ES-I3 (cell line): ENCODE data around the gene OCIAD1.
"Not testable (repeated sequence)": the region's sequence is repeated elsewhere in the genome, so short reads cannot be mapped to it uniquely, and the experiment has no call there.

Experiments
- H3K36me3 ChIP-seq: 2 replicates; pipeline ENCODE4 v1.6.1; 2013; ENCODE audit warnings: mild to moderate bottlenecking, low read length, control low read depth, moderate library complexity; ENCODE audit not compliant: insufficient read depth
- H3K4me1 ChIP-seq: 2 replicates; pipeline ENCODE4 v1.6.1; 2013; ENCODE audit warnings: mild to moderate bottlenecking, control low read depth, low read length; ENCODE audit not compliant: insufficient read depth
- H3K9ac ChIP-seq: 2 replicates; pipeline ENCODE4 v1.6.1; 2013; ENCODE audit warnings: low read depth, mild to moderate bottlenecking, low read length, moderate library complexity
- H3K9me3 ChIP-seq: 2 replicates; pipeline ENCODE4 v1.6.1; 2013; ENCODE audit warnings: mild to moderate bottlenecking, low read length, moderate library complexity; ENCODE audit not compliant: control insufficient read depth, insufficient read depth

OCIAD1 gene

GRCh38 chr4:48830706-48831531 lies at the start of gene OCIAD1:
Gene OCIAD1 (plus strand): TSS chr4:48831088. CDS start chr4:48832625, 1,537 bp downstream.
- H3K9me3 ChIP-seq = no peaks in the 10 kb centered on the region
- peak within 1 kb of the TSS; percentile 93 for H3K9ac ChIP-seq
- peaks cover 7% of the 10 kb centered on the region; the same call in 1 of the 2 replicates for H3K4me1 ChIP-seq
- H3K36me3 ChIP-seq = peaks cover 9% of the 10 kb centered on the region

GRCh38 chr4:48781968-48782367 lies 48.9 kb upstream of the OCIAD1 start:
- Histone ChIP-seq H3K36me3 (no peaks in the 10 kb centered on the region), H3K9ac (no peak overlapping the region), H3K4me1 (peaks cover 14% of the 10 kb centered on the region; the same call in 1 of the 2 replicates), H3K9me3 (no peaks in the 10 kb centered on the region)

GRCh38 chr4:48785302-48785701 lies 45.6 kb upstream of the OCIAD1 start:
- H3K9ac ChIP-seq = no peak overlapping the region
- no peaks in the 10 kb centered on the region for H3K36me3 ChIP-seq
- H3K9me3 ChIP-seq = no peaks in the 10 kb centered on the region
- peaks cover 6% of the 10 kb centered on the region; the same call in 1 of the 2 replicates for H3K4me1 ChIP-seq

GRCh38 chr4:48786549-48786948 lies 44.3 kb upstream of the OCIAD1 start:
- Histone ChIP-seq H3K9me3 (no peaks in the 10 kb centered on the region), H3K36me3 (no peaks in the 10 kb centered on the region), H3K9ac (no peak overlapping the region)

GRCh38 chr4:48787056-48787455 lies 43.8 kb upstream of the OCIAD1 start:
- H3K4me1 ChIP-seq = no peaks in the 10 kb centered on the region
- no peaks in the 10 kb centered on the region for H3K36me3 ChIP-seq
- H3K9me3 ChIP-seq = no peaks in the 10 kb centered on the region
- H3K9ac ChIP-seq = no peak overlapping the region

More at GRCh38 chr4:48786549-48786948, 44.3 kb upstream of the OCIAD1 start:
- peaks cover under 1% of the 10 kb centered on the region; the same call in 1 of the 2 replicates for H3K4me1 ChIP-seq

- Histone ChIP-seq H3K9me3 (no peaks in the 10 kb centered on the region), H3K36me3 (no peaks in the 10 kb centered on the region), H3K4me1 (no peaks in the 10 kb centered on the region), H3K9ac (no peak overlapping the region)
Observed at GRCh38 chr4:48790561-48790960, 40.3 kb upstream of the OCIAD1 start.

- Histone ChIP-seq H3K36me3 (no peaks in the 10 kb centered on the region), H3K9me3 (no peaks in the 10 kb centered on the region), H3K9ac (no peak overlapping the region), H3K4me1 (no peaks in the 10 kb centered on the region)
Observed at GRCh38 chr4:48791313-48791712, 39.6 kb upstream of the OCIAD1 start.

- H3K9me3 ChIP-seq = no peaks in the 10 kb centered on the region
- no peak overlapping the region for H3K9ac ChIP-seq
- no peaks in the 10 kb centered on the region for H3K36me3 ChIP-seq
- no peaks in the 10 kb centered on the region for H3K4me1 ChIP-seq
Observed at GRCh38 chr4:48792348-48793006, 38.4 kb upstream of the OCIAD1 start.

- H3K4me1 ChIP-seq = peaks cover 6% of the 10 kb centered on the region
- no peak overlapping the region for H3K9ac ChIP-seq
- H3K36me3 ChIP-seq = no peaks in the 10 kb centered on the region
- no peaks in the 10 kb centered on the region for H3K9me3 ChIP-seq
Observed at GRCh38 chr4:48795108-48795507, 35.8 kb upstream of the OCIAD1 start.

GRCh38 chr4:48796191-48796926 lies 34.5 kb upstream of the OCIAD1 start:
- Histone ChIP-seq H3K9me3 (no peaks in the 10 kb centered on the region), H3K36me3 (no peaks in the 10 kb centered on the region), H3K4me1 (peaks cover 6% of the 10 kb centered on the region), H3K9ac (no peak overlapping the region)

GRCh38 chr4:48796927-48797679 lies 33.8 kb upstream of the OCIAD1 start:
- Histone ChIP-seq H3K9me3 (no peaks in the 10 kb centered on the region), H3K4me1 (peaks cover 6% of the 10 kb centered on the region), H3K36me3 (no peaks in the 10 kb centered on the region), H3K9ac (no peak overlapping the region)

GRCh38 chr4:48798117-48798516 lies 32.8 kb upstream of the OCIAD1 start:
- Histone ChIP-seq H3K36me3 (no peaks in the 10 kb centered on the region), H3K9me3 (no peaks in the 10 kb centered on the region), H3K9ac (no peak overlapping the region), H3K4me1 (peaks cover 6% of the 10 kb centered on the region)

GRCh38 chr4:48799157-48799556 lies 31.7 kb upstream of the OCIAD1 start:
- H3K36me3 ChIP-seq = no peaks in the 10 kb centered on the region
- H3K9me3 ChIP-seq = no peaks in the 10 kb centered on the region
- peaks cover 6% of the 10 kb centered on the region for H3K4me1 ChIP-seq
- H3K9ac ChIP-seq = no peak overlapping the region

- not testable (repeated sequence) for H3K36me3 ChIP-seq, H3K4me1 ChIP-seq, H3K9ac ChIP-seq, H3K9me3 ChIP-seq
Observed at GRCh38 chr4:48800155-48800554, 30.7 kb upstream of the OCIAD1 start.
